ENCODE measurements around the gene CCZ1B.
"Not testable (repeated sequence)": the region's sequence is repeated elsewhere in the genome, so short reads cannot be mapped to it uniquely, and the experiment has no call there.

The CCZ1B gene

GRCh38 chr7:6830026-6830425 lies 4.0 kb upstream of the CCZ1B start:
- not testable (repeated sequence) for DNase-seq

- DNase-seq: not testable (repeated sequence)
These were observed 3.5 kb upstream of the CCZ1B start for GRCh38 chr7:6829616-6830015.

GRCh38 chr7:6827180-6827579 lies 1.1 kb upstream of the CCZ1B start:
- DNase-seq: not testable (repeated sequence)

- DNase-seq: not testable (repeated sequence)
These were observed 594 bp downstream of the CCZ1B start for GRCh38 chr7:6825236-6826125.

- not testable (repeated sequence) for DNase-seq
These were observed 4.5 kb downstream of the CCZ1B start for GRCh38 chr7:6821622-6822021.

GRCh38 chr7:6815470-6815869 lies 10.6 kb downstream of the CCZ1B start:
- DNase-seq: not testable (repeated sequence)

- DNase-seq: not testable (repeated sequence)
These were observed 13.1 kb downstream of the CCZ1B start for GRCh38 chr7:6813011-6813410.

- DNase-seq: not testable (repeated sequence)
These were observed 18.1 kb downstream of the CCZ1B start for GRCh38 chr7:6807959-6808358.

GRCh38 chr7:6807393-6807918 lies 18.6 kb downstream of the CCZ1B start:
- DNase-seq: not testable (repeated sequence)

GRCh38 chr7:6800331-6800730 lies 25.7 kb downstream of the CCZ1B start:
- DNase-seq: not testable (repeated sequence)

- not testable (repeated sequence) for DNase-seq
These were observed 26.2 kb downstream of the CCZ1B start for GRCh38 chr7:6799887-6800286.

- DNase-seq: not testable (repeated sequence)
These were observed 28.0 kb downstream of the CCZ1B start for GRCh38 chr7:6798047-6798446.

- not testable (repeated sequence) for DNase-seq
These were observed 28.9 kb downstream of the CCZ1B start for GRCh38 chr7:6797218-6797617.

GRCh38 chr7:6794276-6794675 lies 31.8 kb downstream of the CCZ1B start:
- DNase-seq: not testable (repeated sequence)

GRCh38 chr7:6792113-6792872 lies 33.8 kb downstream of the CCZ1B start:
- peak; percentile 13 for DNase-seq

- not testable (repeated sequence) for DNase-seq
These were observed 36.7 kb downstream of the CCZ1B start for GRCh38 chr7:6789353-6789752.

GRCh38 chr7:6781581-6781980 lies 44.5 kb downstream of the CCZ1B start:
- not testable (repeated sequence) for DNase-seq

- not testable (repeated sequence) for DNase-seq
These were observed 64.9 kb downstream of the CCZ1B start for GRCh38 chr7:6761186-6761585.

- not testable (repeated sequence) for DNase-seq
These were observed 72.1 kb downstream of the CCZ1B start, which contains the start of gene RSPH10B2 for GRCh38 chr7:6753964-6754363. Gene RSPH10B2 (plus strand): TSS chr7:6754103. CDS start chr7:6757678, 3,575 bp downstream.

- not testable (repeated sequence) for DNase-seq
These were observed 75.9 kb downstream of the CCZ1B start for GRCh38 chr7:6750173-6750572.

GRCh38 chr7:6749335-6749734 lies 76.7 kb downstream of the CCZ1B start:
- DNase-seq: not testable (repeated sequence)

Data from fibroblast of skin of scalp (primary cell).